UCSD-AML1 (cell line): ENCODE results near the gene MYO7B.
"Not testable (repeated sequence)": the region's sequence is repeated elsewhere in the genome, so short reads cannot be mapped to it uniquely, and the experiment has no call there.

Experiments
- DNase-seq: peaks from one replicate; lab custom pipeline; 2025; ENCODE audit not compliant: unreplicated experiment; lab: John Stamatoyannopoulos, UW

MYO7B gene

GRCh38 chr2:127551221-127551930 is 15.9 kb downstream of the MYO7B start:
- no peak for DNase-seq

GRCh38 chr2:127552336-127552735 is 16.9 kb downstream of the MYO7B start:
- DNase-seq = no peak

GRCh38 chr2:127552846-127553245 is 17.4 kb downstream of the MYO7B start:
- DNase-seq = no peak

- no peak for DNase-seq
Measured at GRCh38 chr2:127558911-127559310, 23.4 kb downstream of the MYO7B start.

GRCh38 chr2:127559454-127559853 is 24.0 kb downstream of the MYO7B start:
- DNase-seq = no peak

- no peak for DNase-seq
Measured at GRCh38 chr2:127560201-127560930, 24.9 kb downstream of the MYO7B start.

- no peak for DNase-seq
Measured at GRCh38 chr2:127560931-127561280, 25.4 kb downstream of the MYO7B start.

GRCh38 chr2:127561371-127561770 is 25.9 kb downstream of the MYO7B start:
- no peak for DNase-seq

GRCh38 chr2:127562936-127563335 is 27.5 kb downstream of the MYO7B start:
- DNase-seq = no peak

- DNase-seq = no peak
Measured at GRCh38 chr2:127563458-127564428, 28.3 kb downstream of the MYO7B start.

- DNase-seq = no peak
Measured at GRCh38 chr2:127564429-127565260, 29.2 kb downstream of the MYO7B start.

- no peak for DNase-seq
Measured at GRCh38 chr2:127565261-127566138, 30.0 kb downstream of the MYO7B start.

GRCh38 chr2:127566139-127566417 is 30.6 kb downstream of the MYO7B start:
- no peak for DNase-seq

- no peak for DNase-seq
Measured at GRCh38 chr2:127566576-127566975, 31.1 kb downstream of the MYO7B start.

- no peak for DNase-seq
Measured at GRCh38 chr2:127567351-127567854, 31.9 kb downstream of the MYO7B start.

- DNase-seq = no peak
Measured at GRCh38 chr2:127568128-127568527, 32.6 kb downstream of the MYO7B start.

- DNase-seq = no peak
Measured at GRCh38 chr2:127569666-127570065, 34.2 kb downstream of the MYO7B start.

GRCh38 chr2:127570282-127571250 is 35.1 kb downstream of the MYO7B start:
- no peak for DNase-seq

GRCh38 chr2:127572352-127572751 is 36.9 kb downstream of the MYO7B start:
- DNase-seq = not testable (repeated sequence)
